HepG2 (cell line): ENCODE measurements around the gene CAPN15. TPM values are rescaled to one million over a fixed set of nuclear protein-coding genes. Genes with fewer than 3 reads are reported as not detected.

Source experiments
- AGO1 ChIP-seq: fragments of 200-400 bp; formaldehyde crosslinking; IDR thresholded peaks from 2 replicates; pipeline ENCODE4 v1.6.1; 2017; ENCODE audit warnings: mild to moderate bottlenecking, low read depth, low read length, moderate library complexity; ENCODE audit not compliant: poor library complexity, severe bottlenecking
- CSRNP1 ChIP-seq: sonication (generic); formaldehyde crosslinking; IDR thresholded peaks from 2 replicates; pipeline ENCODE4 v1.8.1; 2023; ENCODE audit warnings: mild to moderate bottlenecking, missing genetic modification reagents
- ETV5 ChIP-seq: IDR thresholded peaks from 2 replicates; pipeline ENCODE4 v1.6.1; 2018; ENCODE audit warnings: missing biosample characterization, missing genetic modification reagents, inconsistent platforms, borderline replicate concordance
- MEIS1 ChIP-seq: sonication (generic); formaldehyde crosslinking; IDR thresholded peaks from 2 replicates; pipeline ENCODE4 v1.9.0; 2021; ENCODE audit warnings: mild to moderate bottlenecking, missing genetic modification reagents, moderate library complexity, borderline replicate concordance
- PATZ1 ChIP-seq: sonication (generic); formaldehyde crosslinking; IDR thresholded peaks from 2 replicates; pipeline ENCODE4 v1.4.0; 2020; ENCODE audit warnings: missing genetic modification reagents
- RARA ChIP-seq: IDR thresholded peaks from 2 replicates; pipeline ENCODE4 v1.6.1; 2016; ENCODE audit warnings: missing genetic modification reagents, missing compliant biosample characterization
- SP5 ChIP-seq: IDR thresholded peaks from 2 replicates; pipeline ENCODE4 v1.6.1; 2016; ENCODE audit warnings: low read depth, borderline replicate concordance
- SRSF1 ChIP-seq: fragments of 200-400 bp; formaldehyde crosslinking; optimal IDR thresholded peaks from 2 replicates; pipeline ENCODE3; 2017; ENCODE audit warnings: mild to moderate bottlenecking, low read depth, low read length, moderate library complexity
- ZFP82 ChIP-seq: sonication (generic); formaldehyde crosslinking; IDR thresholded peaks from 2 replicates; pipeline ENCODE4 v1.5.1; 2020; ENCODE audit warnings: mild to moderate bottlenecking, missing genetic modification reagents, borderline replicate concordance
- ZNF263 ChIP-seq: sonication (generic); formaldehyde crosslinking; IDR thresholded peaks from 2 replicates; pipeline ENCODE4 v1.4.0; 2020; ENCODE audit warnings: missing genetic modification reagents
- polyA plus RNA-seq, 8 experiments: library from polyadenylated mRNA; depleted of rRNA in 3 of 8; stranded (reverse) in 7 of 8; unstranded in 1 of 8; fragments of >200 nt; fragmentation: Illumina TruSeq in 4 of 8; extraction: Trizol in 4 of 8; gene quantifications; 2 replicates each; pipeline versions ENCODE4 v1.2.1 to v1.2.3, GENCODE V29; 2011 to 2016; ENCODE audit warnings: low read depth in 4 of 8, missing spikeins in 1 of 8, mixed read lengths in 1 of 8; ENCODE audit not compliant: insufficient read depth in 1 of 8
- total RNA-seq, 5 experiments: library from RNA; depleted of rRNA; stranded (reverse); fragments of >200 nt; fragmentation: Illumina TruSeq; extraction: Trizol; gene quantifications; 2 replicates each; pipeline ENCODE4 v1.2.3, GENCODE V29; 2016; ENCODE audit warnings: low read depth in 1 of 5
- TF ChIP-seq, protein P1 (sequence below): IDR thresholded peaks from 2 replicates; pipeline ENCODE4 v1.4.0; 2020; ENCODE audit warnings: mild to moderate bottlenecking, missing genetic modification reagents
- TF ChIP-seq, protein P2 (sequence below): IDR thresholded peaks from 2 replicates; pipeline ENCODE4 v1.6.1; 2016; ENCODE audit warnings: mild to moderate bottlenecking, missing biosample characterization, missing genetic modification reagents
- TF ChIP-seq, protein P3 (sequence below): sonication (generic); formaldehyde crosslinking; IDR thresholded peaks from 2 replicates; pipeline ENCODE4 v1.4.0; 2020; ENCODE audit warnings: missing genetic modification reagents, borderline replicate concordance
- TF ChIP-seq, protein P4 (sequence below): sonication (generic); formaldehyde crosslinking; IDR thresholded peaks from 2 replicates; pipeline ENCODE4 v1.4.0; 2020; ENCODE audit warnings: mild to moderate bottlenecking, low read depth, missing genetic modification reagents

The CAPN15 gene
- total and polyA plus RNA-seq, 2 of the 13 experiments (the other 11 are each of a cell fraction or from before 2014, with no cell fraction given), result 14.9 to 24.5 TPM

GRCh38 chr16:566475-567372, 39.2 kb downstream of the CAPN15 start, which contains the start of gene NHLRC4 (continued):
- no peak; the same call in 1 of the 2 replicates for TF ChIP-seq ETV5 (CRISPR knock-in tag)
- peak; percentile 53; the same call in 1 of the 2 replicates for TF ChIP-seq RARA (CRISPR knock-in tag)
- TF ChIP-seq SP5 (CRISPR knock-in tag), result peak; percentile 80
- no peak for TF ChIP-seq ZFP82
- TF ChIP-seq CSRNP1, result 0 out of 2 replicates have a peak, but pooled peaks have one; percentile 34
- TF ChIP-seq, protein P1, sequence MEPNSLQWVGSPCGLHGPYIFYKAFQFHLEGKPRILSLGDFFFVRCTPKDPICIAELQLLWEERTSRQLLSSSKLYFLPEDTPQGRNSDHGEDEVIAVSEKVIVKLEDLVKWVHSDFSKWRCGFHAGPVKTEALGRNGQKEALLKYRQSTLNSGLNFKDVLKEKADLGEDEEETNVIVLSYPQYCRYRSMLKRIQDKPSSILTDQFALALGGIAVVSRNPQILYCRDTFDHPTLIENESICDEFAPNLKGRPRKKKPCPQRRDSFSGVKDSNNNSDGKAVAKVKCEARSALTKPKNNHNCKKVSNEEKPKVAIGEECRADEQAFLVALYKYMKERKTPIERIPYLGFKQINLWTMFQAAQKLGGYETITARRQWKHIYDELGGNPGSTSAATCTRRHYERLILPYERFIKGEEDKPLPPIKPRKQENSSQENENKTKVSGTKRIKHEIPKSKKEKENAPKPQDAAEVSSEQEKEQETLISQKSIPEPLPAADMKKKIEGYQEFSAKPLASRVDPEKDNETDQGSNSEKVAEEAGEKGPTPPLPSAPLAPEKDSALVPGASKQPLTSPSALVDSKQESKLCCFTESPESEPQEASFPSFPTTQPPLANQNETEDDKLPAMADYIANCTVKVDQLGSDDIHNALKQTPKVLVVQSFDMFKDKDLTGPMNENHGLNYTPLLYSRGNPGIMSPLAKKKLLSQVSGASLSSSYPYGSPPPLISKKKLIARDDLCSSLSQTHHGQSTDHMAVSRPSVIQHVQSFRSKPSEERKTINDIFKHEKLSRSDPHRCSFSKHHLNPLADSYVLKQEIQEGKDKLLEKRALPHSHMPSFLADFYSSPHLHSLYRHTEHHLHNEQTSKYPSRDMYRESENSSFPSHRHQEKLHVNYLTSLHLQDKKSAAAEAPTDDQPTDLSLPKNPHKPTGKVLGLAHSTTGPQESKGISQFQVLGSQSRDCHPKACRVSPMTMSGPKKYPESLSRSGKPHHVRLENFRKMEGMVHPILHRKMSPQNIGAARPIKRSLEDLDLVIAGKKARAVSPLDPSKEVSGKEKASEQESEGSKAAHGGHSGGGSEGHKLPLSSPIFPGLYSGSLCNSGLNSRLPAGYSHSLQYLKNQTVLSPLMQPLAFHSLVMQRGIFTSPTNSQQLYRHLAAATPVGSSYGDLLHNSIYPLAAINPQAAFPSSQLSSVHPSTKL (CRISPR knock-in tag), result 0 out of 2 replicates have a peak, but pooled peaks have one; percentile 21
- TF ChIP-seq, protein P2, sequence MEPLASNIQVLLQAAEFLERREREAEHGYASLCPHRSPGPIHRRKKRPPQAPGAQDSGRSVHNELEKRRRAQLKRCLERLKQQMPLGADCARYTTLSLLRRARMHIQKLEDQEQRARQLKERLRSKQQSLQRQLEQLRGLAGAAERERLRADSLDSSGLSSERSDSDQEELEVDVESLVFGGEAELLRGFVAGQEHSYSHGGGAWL (CRISPR knock-in tag), result no peak
- 0 out of 2 replicates have a peak, but pooled peaks have one; percentile 11 for TF ChIP-seq PATZ1 (CRISPR knock-in tag)
- TF ChIP-seq, protein P3, sequence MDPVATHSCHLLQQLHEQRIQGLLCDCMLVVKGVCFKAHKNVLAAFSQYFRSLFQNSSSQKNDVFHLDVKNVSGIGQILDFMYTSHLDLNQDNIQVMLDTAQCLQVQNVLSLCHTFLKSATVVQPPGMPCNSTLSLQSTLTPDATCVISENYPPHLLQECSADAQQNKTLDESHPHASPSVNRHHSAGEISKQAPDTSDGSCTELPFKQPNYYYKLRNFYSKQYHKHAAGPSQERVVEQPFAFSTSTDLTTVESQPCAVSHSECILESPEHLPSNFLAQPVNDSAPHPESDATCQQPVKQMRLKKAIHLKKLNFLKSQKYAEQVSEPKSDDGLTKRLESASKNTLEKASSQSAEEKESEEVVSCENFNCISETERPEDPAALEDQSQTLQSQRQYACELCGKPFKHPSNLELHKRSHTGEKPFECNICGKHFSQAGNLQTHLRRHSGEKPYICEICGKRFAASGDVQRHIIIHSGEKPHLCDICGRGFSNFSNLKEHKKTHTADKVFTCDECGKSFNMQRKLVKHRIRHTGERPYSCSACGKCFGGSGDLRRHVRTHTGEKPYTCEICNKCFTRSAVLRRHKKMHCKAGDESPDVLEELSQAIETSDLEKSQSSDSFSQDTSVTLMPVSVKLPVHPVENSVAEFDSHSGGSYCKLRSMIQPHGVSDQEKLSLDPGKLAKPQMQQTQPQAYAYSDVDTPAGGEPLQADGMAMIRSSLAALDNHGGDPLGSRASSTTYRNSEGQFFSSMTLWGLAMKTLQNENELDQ, result no peak
- no peak for TF ChIP-seq MEIS1 (CRISPR knock-in tag)
- no peak for TF ChIP-seq SRSF1
- TF ChIP-seq, protein P4, sequence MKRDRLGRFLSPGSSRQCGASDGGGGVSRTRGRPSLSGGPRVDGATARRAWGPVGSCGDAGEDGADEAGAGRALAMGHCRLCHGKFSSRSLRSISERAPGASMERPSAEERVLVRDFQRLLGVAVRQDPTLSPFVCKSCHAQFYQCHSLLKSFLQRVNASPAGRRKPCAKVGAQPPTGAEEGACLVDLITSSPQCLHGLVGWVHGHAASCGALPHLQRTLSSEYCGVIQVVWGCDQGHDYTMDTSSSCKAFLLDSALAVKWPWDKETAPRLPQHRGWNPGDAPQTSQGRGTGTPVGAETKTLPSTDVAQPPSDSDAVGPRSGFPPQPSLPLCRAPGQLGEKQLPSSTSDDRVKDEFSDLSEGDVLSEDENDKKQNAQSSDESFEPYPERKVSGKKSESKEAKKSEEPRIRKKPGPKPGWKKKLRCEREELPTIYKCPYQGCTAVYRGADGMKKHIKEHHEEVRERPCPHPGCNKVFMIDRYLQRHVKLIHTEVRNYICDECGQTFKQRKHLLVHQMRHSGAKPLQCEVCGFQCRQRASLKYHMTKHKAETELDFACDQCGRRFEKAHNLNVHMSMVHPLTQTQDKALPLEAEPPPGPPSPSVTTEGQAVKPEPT (CRISPR knock-in tag), result no peak
- TF ChIP-seq AGO1, result no peak
- TF ChIP-seq ZNF263 (CRISPR knock-in tag), result peak; percentile 99
